HL-60 (cell line): Measurements from ENCODE around the gene TMEM116.

Source experiments
- CTCF ChIP-seq: IDR thresholded peaks from one replicate; pipeline ENCODE4 v1.5.1; 2011; ENCODE audit warnings: low read length, control low read depth, inconsistent platforms; ENCODE audit not compliant: insufficient read depth
- GABPA ChIP-seq: IDR thresholded peaks from 2 replicates; pipeline ENCODE4 v1.6.1; 2012; ENCODE audit warnings: low read depth
- POLR2AphosphoS5 ChIP-seq: IDR thresholded peaks from 2 replicates; pipeline ENCODE4 v1.6.1; 2012; ENCODE audit warnings: low read depth
- REST ChIP-seq: IDR thresholded peaks from 2 replicates; pipeline ENCODE4 v1.6.1; 2012; ENCODE audit warnings: low read depth; ENCODE audit not compliant: insufficient replicate concordance

DNA sequence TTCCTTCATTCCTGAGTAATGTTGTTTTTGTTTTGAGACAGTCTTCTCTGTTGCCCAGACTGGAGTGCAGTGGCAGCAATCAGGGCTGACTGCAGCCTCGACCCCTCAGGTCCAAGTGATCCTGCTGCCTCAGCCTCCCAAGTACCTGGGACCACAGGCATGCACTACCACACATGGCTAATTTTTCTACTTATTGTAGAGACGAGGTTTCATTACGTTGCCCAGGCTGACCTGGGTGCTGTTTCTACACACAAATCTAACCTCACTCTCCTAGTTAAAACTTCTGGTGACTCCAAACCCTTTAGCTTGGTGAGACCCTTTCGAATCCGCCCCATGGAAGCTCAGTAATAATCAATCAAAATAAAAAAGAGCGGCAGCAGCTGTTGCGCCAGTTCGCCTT is 1.3 kb downstream of the TMEM116 start:
- TF ChIP-seq POLR2AphosphoS5 (no peak), CTCF (no peak), REST (no peak), GABPA (no peak)
